Osteoblast (primary cell): ENCODE measurements around the gene THAP3. TPM values are rescaled to one million over a fixed set of nuclear protein-coding genes. Genes with fewer than 3 reads are reported as not detected.

Source experiments
- DNase-seq: peaks from one replicate; pipeline ENCODE4 v3.0.0; 2011; ENCODE audit warnings: low spot score, mixed read lengths; ENCODE audit not compliant: insufficient read length; ENCODE audit errors: missing footprints
- H2AFZ ChIP-seq: 2 replicates; pipeline ENCODE4 v1.6.0; 2011; ENCODE audit warnings: mild to moderate bottlenecking, low read length
- H3K27ac ChIP-seq: 2 replicates; pipeline ENCODE4 v1.5.1; 2011; ENCODE audit warnings: mild to moderate bottlenecking, low read depth, low read length, moderate library complexity
- H3K27me3 ChIP-seq: 2 replicates; pipeline ENCODE4 v1.6.0; 2012; ENCODE audit warnings: mild to moderate bottlenecking, control low read depth, inconsistent platforms, low read length, moderate library complexity; ENCODE audit not compliant: insufficient read depth
- H3K36me3 ChIP-seq: 2 replicates; pipeline ENCODE4 v1.5.1; 2011; ENCODE audit warnings: mild to moderate bottlenecking, low read length, control low read depth, moderate library complexity; ENCODE audit not compliant: insufficient read depth
- H3K4me1 ChIP-seq: 2 replicates; pipeline ENCODE4 v1.5.1; 2011; ENCODE audit warnings: mild to moderate bottlenecking, low read length, control low read depth, moderate library complexity; ENCODE audit not compliant: insufficient read depth
- H3K4me2 ChIP-seq: 2 replicates; pipeline ENCODE4 v1.6.0; 2011; ENCODE audit warnings: mild to moderate bottlenecking, low read length; ENCODE audit not compliant: insufficient read depth
- H3K4me3 ChIP-seq: fragments of 200-600 bp; sonication (generic); 3 replicates; pipeline ENCODE4 v1.5.1; 2012; ENCODE audit warnings: mild to moderate bottlenecking, low read length, inconsistent platforms; ENCODE audit not compliant: insufficient read depth
- H3K79me2 ChIP-seq: 2 replicates; pipeline ENCODE4 v1.6.0; 2012; ENCODE audit warnings: mild to moderate bottlenecking, low read length, control low read depth, inconsistent platforms; ENCODE audit not compliant: insufficient read depth
- H3K9me3 ChIP-seq: 2 replicates; pipeline ENCODE4 v1.5.1; 2011; ENCODE audit warnings: low read depth, low read length, control low read depth
- H4K20me1 ChIP-seq: 2 replicates; pipeline ENCODE4 v1.6.0; 2012; ENCODE audit warnings: mild to moderate bottlenecking, low read length, control low read depth; ENCODE audit not compliant: insufficient read depth
- CTCF ChIP-seq: IDR thresholded peaks from 2 replicates; pipeline ENCODE4 v1.5.1; 2011; ENCODE audit warnings: mild to moderate bottlenecking, low read depth, low read length, moderate library complexity; ENCODE audit errors: extremely low read depth
- total RNA-seq: library from RNA; depleted of rRNA; stranded (reverse); fragments of >200 nt; gene quantifications from 2 replicates; pipeline ENCODE4 v1.2.3, GENCODE V29; 2012

Gene THAP3
- total RNA-seq, 1 donor, result 19.5 TPM

GRCh38 chr1:6673816-6674398 lies 49.2 kb downstream of the THAP3 start:
- no peak for DNase-seq
- no peak overlapping the region for H2AFZ ChIP-seq

DNA sequence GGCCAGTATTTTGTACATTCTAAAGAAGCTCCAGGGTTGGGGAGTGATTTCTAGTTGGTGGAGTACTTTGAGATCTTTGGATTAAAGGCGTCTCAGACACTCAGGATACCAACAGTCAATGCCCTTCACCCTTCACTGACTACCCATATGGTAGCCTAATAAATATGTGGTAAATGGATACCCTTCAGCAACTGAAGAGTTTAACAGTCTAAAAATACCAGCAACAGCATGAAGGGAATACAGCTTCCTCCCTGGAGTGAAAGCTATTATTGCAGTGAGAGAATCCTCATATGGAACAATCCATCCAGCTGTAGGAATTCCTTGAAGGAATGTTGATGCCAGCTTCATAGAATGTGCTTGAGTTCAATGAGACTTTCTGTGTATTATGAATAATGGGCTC lies 50.1 kb downstream of the THAP3 start:
- DNase-seq, result no peak

More at GRCh38 chr1:6673816-6674398, 49.2 kb downstream of the THAP3 start:
- no peaks in the 10 kb centered on the region for H4K20me1 ChIP-seq
- no peak for TF ChIP-seq CTCF
- H3K4me2 ChIP-seq, result no peak overlapping the region
- no peak overlapping the region for H3K27ac ChIP-seq
- H3K36me3 ChIP-seq, result peaks cover 24% of the 10 kb centered on the region
- no peaks in the 10 kb centered on the region for H3K27me3 ChIP-seq
- no peaks in the 10 kb centered on the region for H3K4me1 ChIP-seq
- no peaks in the 10 kb centered on the region for H3K79me2 ChIP-seq
- no peak overlapping the region for H3K4me3 ChIP-seq
- no peaks in the 10 kb centered on the region for H3K9me3 ChIP-seq

GRCh38 chr1:6675941-6676340 lies 51.3 kb downstream of the THAP3 start:
- H3K36me3 ChIP-seq, result peaks cover 38% of the 10 kb centered on the region
- TF ChIP-seq CTCF, result no peak

More for the DNA sequence above, 50.1 kb downstream of the THAP3 start:
- Histone ChIP-seq H3K4me2 (no peak overlapping the region), H4K20me1 (no peaks in the 10 kb centered on the region), H3K9me3 (no peaks in the 10 kb centered on the region), H3K27me3 (no peaks in the 10 kb centered on the region), H3K79me2 (no peaks in the 10 kb centered on the region), H3K4me1 (no peaks in the 10 kb centered on the region), H3K27ac (no peak overlapping the region), H3K36me3 (peaks cover 33% of the 10 kb centered on the region), H2AFZ (no peak overlapping the region), H3K4me3 (no peak overlapping the region)
- no peak for TF ChIP-seq CTCF

More at GRCh38 chr1:6675941-6676340, 51.3 kb downstream of the THAP3 start:
- no peak overlapping the region for H2AFZ ChIP-seq
- no peaks in the 10 kb centered on the region for H3K79me2 ChIP-seq
- H3K27ac ChIP-seq, result no peak overlapping the region
- H3K4me1 ChIP-seq, result no peaks in the 10 kb centered on the region
- H3K9me3 ChIP-seq, result no peaks in the 10 kb centered on the region
- no peak for DNase-seq
- H3K27me3 ChIP-seq, result no peaks in the 10 kb centered on the region
- H4K20me1 ChIP-seq, result peaks cover 4% of the 10 kb centered on the region
- H3K4me2 ChIP-seq, result no peak overlapping the region
- no peak overlapping the region for H3K4me3 ChIP-seq

Other genes with a start within 250 kb of the THAP3 start
- gene ACOT7, start 231.1 kb upstream of the THAP3 start, total RNA-seq, result 9.1 and 10.9 TPM in 2 replicates
- gene HES2, start 204.9 kb upstream of the THAP3 start, total RNA-seq, result not detected in 2 replicates
- gene ESPN, start 200.1 kb upstream of the THAP3 start, total RNA-seq, result not detected in 2 replicates
- 3.3 and 5.0 TPM in 2 replicates for gene TNFRSF25, start 158.7 kb upstream of the THAP3 start, total RNA-seq
- gene PLEKHG5, start 133.2 kb upstream of the THAP3 start, total RNA-seq, result 11.2 and 13.3 TPM in 2 replicates
- gene NOL9, start 70.4 kb upstream of the THAP3 start, total RNA-seq, result 31.1 and 32.1 TPM in 2 replicates
- gene TAS1R1, start 69.6 kb upstream of the THAP3 start, total RNA-seq, result under 0.01 and 0.29 TPM in 2 replicates
- 11.5 and 14.5 TPM in 2 replicates for gene ZBTB48, start 44.9 kb upstream of the THAP3 start, total RNA-seq
- 76.3 and 86.1 TPM in 2 replicates for gene KLHL21, start 22.0 kb upstream of the THAP3 start, total RNA-seq
- gene PHF13, start 11.1 kb upstream of the THAP3 start, total RNA-seq, result 13.4 and 16.8 TPM in 2 replicates
- 26.8 and 29.5 TPM in 2 replicates for gene DNAJC11, start 76.9 kb downstream of the THAP3 start, total RNA-seq
- 38.0 and 47.4 TPM in 2 replicates for gene CAMTA1, start 160.6 kb downstream of the THAP3 start, total RNA-seq